GM21528 (cell line): ENCODE data around the gene KLF3.
"Not testable (repeated sequence)": the region's sequence is repeated elsewhere in the genome, so short reads cannot be mapped to it uniquely, and the experiment has no call there.

Source experiments
- ATAC-seq: cut with Tn5 transposase; IDR thresholded peaks from one replicate; pipeline ENCODE4 v1.9.1; 2021; ENCODE audit warnings: mild to moderate bottlenecking, moderate library complexity; ENCODE audit not compliant: unreplicated experiment, low FRiP score

The KLF3 gene

DNA sequence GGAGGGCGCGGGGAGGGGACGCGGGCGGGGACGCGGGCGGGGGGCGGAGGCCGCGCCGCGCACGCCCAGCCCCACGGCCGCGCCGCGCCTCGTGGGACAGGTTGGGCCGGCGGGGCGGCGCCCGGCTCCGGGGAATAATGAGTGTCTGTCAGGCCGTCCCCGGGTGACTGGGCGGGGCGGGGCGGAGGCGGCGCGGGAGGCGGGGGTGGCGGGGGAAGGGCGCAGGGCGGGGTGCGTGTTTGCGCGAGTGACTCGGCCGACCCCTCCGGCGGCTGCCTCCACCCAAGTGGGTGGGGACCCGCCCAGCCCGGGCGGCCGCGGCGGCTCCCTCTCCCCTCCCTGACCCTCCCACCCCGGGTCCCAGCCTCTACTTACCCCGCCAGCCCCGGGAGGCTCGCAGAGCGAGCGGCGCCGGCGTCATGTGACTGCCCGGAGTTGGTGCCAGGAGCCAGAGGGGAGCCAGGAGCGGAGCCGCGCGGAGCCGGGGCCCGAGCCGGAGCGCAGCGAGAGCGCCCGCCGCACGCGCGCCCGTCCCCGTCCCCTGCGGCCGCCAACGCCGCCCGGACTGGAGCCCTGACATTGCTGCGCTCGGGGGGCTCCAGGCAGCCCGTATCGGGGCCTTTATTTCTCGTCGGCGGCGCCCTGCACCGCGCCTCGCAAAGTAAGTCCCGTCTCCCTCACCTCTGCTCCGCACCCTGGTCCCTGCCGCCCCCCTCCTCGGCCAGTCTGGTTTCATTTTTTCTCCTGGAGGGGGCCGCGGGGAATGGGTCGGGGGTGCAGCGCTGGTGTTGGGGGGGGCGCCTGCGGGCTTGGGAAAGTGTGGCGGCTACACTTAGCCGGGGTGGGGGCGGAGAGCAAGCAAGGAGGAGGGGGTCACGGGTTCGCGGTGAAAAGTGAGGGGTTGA is at the start of gene KLF3:
TSS of gene KLF3 (plus strand) at position 399 of the 905 bp plus-strand sequence. CDS start 16,427 bp downstream, outside the sequence.
- ATAC-seq: peak; percentile 76

DNA sequence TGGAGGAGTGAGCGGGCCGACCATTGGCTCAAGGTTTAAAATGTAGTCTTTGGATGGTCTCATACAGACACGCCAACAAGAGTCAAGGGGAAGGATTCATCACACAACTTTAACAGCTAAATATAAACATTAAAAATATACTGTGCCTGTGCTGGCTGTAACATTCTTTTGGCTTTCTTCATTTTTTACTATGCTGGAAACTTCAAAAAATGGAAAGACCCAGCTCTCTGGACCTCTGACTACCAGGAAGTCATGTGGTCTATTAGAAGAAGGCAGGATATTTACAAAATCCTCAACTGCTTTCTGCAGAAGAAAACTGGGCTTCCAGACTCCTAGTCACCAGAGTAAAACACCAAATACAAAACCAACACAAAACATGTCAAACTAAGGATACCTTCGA is 49.8 kb upstream of the KLF3 start:
- ATAC-seq: no peak

DNA sequence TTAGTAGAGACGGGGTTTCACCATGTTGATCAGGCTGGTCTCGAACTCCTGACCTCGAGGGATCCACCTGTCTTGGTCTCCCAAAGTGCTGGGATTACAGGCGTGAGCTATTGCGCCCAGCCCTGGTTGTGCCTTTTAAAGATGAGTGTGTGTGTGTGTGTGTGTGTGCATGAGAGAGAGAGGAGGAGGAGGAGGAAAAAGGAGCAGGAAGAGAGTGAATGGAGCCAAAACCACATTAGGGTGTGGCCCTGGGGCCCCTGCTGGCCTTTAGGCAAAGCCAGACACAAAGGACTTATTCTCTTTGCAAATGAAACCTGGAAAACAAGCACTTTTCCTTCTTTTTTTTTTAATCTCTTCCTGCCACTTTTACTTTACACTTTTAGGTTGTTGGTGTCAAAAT is 48.2 kb upstream of the KLF3 start:
- ATAC-seq: no peak

DNA sequence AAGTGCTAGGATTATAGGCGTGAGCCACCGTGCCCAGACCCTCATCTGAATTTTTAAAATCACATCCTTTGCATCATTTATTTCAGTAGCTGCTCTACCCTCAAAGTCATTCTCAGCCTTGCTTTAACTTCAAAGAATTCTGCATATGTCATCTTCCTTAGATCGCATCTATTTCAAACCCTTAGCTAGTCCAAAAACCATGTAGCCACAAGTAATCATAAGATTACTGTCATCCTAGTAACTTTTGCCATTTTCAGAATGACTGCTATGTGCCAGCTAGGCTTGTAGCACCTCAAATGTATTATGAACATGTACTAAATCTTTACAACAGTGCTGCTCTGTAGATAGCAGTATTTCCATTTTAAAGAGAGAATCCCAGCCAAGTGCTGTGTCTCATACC is 45.5 kb upstream of the KLF3 start:
- ATAC-seq: no peak

DNA sequence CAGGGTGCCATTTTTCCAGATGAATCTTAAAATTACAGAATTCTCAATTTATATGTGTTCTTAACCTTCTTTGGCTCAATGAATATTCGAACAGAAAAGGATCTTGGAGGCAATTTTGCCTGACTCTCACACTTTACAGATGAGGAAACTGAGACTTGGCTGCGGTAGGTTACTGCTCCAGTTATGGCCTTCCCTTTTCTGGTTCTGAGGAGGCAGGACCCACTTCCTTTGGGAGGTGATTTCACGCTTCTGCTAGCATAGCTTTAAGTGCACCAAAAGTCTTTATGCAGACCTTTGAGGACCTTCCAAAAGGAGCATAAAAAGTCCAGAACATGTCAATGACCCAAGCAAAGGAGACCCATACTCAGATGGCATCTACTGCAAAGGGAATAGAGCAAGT is 44.7 kb upstream of the KLF3 start:
- ATAC-seq: no peak

DNA sequence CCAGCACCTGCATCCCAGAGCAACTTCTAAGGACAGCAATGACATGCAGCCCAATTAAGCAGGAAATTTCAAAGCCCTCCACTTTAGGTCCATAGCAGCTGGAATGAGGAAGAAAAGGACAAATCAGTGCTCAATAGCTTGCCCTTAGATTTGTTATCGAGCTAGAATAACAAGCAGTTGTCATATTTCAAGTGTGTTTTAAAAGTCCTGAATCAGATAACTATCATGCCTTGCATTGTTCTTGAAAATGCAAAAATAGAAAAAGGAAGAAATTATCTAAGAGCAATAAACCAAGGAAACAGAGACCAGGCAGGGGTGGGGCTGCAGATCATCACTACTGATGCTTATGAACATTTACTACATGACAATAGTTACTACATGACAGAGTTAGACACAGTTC is 43.9 kb upstream of the KLF3 start:
- ATAC-seq: no peak

DNA sequence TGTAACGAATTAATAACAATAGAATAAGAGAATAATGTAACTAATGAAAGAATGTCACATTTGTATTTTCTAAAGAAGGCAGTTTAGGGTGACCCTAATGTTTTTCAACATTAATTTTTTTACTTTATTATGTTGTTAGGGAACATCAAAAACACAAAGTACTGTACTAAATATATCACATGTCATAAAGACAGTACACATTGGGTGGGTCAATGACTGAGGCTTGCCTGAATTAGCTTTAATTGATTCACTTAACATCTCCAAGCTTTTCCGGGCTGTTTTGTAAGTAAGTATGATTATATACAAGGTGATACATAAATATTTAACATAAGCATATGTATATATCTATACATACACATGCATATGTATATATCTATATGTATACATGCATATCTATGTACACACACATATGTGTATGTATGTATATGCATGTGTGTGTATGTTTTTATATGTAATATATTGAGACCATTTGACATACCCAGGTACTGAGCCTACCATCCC is 43.4 kb upstream of the KLF3 start:
- no peak for ATAC-seq

DNA sequence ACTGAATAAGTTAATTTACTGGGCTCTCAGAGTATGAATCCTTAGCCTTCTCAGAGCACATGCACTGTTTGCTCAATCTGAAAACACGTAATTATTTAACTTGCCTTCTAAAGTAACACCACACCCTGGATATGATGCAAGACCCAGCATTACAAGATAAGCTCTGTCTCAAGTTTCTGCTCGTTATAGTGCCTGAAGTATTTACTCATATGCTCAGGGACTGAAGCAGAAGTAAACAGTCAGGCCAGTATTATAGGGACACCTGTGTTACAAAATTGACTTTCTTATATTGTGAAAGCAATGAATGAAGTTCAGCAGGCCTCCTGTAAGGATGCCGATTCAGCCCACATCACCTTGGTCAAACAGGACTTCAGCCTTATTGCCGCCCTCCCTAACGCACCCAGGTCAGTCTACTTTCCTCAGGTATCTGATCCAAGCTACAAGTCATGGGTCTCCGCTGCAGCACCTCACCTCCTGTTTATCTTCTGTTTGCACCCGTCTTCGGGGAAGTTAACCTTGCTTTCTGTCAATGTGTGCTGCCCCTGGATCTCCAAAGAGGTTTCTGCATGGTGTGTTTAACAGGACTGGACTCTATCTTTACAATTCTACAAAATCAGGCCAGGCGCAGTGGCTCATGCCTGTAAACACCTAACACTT is 42.8 kb upstream of the KLF3 start:
- ATAC-seq: no peak

DNA sequence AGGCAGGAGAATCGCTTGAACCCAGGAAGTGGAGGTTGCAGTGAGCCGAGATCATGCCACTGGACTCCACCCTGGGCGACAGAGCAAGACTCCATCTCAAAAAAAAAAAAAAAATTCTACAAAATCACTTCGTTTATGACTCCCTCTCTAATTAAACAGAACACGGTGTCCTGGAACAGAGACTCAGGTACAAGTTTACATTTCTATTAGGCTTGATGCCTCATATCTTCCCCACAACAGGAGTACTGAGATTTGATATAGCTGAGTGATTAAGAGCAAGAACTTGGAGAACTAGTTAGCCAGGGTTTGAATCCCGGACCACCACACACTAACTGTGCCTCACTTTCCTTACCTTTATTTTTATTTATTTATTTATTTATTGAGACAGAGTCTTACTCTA is 42.2 kb upstream of the KLF3 start:
- no peak for ATAC-seq

DNA sequence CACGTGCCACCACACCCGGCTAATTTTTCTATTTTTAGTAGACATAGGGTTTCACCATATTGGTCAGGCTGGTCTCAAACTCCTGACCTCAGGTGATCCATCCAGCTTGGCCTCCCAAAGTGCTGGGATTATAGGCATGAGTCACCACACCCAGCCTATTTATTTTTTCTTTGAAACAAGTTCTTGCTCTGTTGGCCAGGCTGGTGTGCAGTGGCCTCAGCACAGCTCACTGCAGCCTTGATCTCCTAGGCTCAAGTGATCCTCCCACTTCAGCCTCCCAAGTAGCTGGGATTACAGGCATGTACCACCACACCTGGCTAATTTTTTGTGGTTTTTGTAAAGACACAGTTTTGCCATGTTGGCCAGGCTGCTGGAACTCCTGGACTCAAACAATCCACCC is 41.7 kb upstream of the KLF3 start:
- not testable (repeated sequence) for ATAC-seq

DNA sequence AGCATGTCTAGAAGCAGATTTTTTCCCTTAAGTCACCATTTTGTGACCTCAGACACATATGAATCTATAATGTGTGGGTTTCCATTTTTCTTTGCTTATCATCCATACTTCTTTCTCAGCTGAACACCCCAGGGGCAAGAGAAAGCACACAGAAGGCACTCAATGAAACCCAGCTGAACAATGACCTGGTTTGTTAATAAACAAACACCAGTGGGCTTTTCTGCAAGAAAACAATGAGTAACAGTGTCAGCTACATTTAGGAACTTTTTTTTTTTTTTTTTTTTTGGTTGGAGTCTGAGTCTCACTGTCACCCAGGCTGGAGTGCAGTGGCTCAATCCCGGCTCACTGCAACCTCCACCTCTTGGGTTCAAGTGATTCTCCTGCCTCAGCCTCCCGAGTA is 40.7 kb upstream of the KLF3 start:
- no peak for ATAC-seq

DNA sequence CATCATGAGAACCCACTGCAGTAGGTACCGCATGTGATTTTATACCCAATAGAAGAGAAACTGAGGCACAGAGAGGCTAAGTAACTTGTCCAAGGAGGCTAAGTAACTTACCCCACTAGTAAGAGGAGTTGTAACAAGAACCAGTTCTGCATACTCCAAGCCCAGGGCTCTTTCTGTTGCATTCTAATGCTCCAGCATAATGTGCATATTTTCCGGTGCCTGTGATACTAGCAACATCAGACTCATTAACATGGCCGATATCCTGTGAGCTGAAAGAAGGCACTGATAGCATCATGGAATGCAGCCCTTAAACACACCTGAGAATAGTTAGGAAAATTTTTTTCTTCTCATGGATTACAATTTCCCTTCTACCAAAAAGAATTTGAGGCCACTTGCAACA is 39.7 kb upstream of the KLF3 start:
- ATAC-seq: no peak

DNA sequence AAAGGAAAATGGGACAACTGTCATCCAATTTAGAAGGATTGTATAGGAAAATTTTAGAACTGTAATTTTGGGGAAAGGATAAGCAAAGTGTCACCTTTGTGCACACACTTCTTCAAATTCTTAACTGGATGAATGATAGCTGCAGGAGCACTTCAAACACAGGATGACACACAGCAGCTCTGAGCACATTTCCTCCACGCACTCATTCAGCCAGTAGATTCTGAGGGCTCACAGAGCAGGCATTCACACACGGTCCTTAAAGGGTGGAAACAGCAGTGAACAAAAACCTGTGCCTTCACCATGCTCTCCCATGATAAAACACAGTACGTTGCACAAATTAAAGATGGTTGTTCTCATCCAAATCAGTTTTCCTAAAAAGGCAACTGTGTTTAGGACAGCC is 38.5 kb upstream of the KLF3 start:
- no peak for ATAC-seq

DNA sequence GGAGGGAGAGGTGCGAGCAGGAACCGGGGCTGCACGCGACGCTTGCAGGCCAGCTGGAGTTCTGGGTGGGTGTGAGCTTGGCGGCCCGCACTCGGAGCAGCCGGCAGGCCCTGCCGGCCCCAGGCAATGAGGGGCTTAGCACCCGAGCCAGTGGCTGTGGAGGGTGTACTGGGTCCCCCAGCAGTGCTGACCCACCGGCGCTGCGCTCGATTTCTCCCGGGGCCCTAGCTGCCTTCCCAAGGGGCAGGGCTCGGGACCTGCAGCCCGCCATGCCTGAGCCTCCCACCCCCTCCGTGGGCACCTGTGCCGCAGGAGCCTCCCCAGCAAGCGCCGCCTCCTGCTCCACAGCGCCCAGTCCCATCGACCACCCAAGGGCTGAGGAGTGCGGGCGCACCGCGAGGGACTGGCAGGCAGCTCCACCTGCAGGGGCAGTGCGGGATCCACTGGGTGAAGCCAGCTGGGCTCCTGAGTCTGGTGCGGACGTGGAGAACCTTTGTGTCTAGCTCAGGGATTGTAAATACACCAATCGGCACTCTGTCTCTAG is 37.0 kb upstream of the KLF3 start:
- ATAC-seq: not testable (repeated sequence)

DNA sequence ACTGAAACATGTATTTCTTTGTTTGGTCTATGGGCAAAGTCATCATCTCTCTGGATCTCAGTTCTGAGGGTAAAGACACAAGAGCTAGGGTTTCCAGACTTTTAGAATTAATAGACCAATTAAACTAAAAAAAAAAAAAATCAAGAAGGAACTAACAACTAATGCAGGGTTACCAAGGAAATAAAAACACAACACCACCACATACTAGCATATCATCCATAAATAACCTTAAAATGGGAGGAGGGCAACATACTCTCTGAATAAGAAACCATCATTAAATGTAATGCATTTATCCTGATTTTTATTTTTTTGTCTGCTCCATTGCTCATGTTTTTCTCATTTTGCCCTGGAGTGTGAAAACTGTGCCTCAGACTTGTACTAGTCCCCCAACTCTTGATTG is 33.5 kb upstream of the KLF3 start:
- ATAC-seq: no peak

DNA sequence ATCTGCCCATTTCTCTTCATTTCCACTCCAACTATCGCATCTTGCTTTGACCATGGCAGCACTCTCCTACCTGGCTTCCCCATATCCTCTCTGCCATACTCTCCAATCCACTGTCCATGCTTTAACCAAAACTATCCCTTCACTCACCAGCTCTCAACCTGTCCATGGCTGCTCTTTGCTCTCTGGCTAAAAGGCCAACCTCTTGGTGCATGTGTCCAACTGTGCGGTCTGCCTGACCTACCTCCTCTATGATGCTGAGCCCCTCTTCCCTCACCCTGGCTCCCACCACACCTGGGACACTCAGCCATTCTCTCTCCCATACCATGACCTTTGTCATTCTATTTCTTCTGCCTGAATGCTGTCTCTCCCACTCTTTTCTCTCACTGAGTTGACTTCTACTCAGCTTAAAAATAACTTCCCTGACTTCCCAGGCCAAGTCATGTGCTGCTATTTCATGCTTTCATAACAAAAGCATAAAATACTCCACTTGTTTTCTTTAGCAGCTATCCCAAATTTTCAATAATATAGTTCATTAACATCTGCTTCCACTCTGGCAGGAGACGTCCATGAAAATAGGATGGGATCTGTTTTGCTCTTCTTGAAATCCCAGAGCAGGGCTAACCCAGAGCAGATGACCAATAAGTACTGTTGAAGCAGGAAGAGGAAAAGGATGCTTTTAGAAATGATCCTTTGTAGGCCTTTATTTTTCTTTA is 29.8 kb upstream of the KLF3 start:
- no peak for ATAC-seq

DNA sequence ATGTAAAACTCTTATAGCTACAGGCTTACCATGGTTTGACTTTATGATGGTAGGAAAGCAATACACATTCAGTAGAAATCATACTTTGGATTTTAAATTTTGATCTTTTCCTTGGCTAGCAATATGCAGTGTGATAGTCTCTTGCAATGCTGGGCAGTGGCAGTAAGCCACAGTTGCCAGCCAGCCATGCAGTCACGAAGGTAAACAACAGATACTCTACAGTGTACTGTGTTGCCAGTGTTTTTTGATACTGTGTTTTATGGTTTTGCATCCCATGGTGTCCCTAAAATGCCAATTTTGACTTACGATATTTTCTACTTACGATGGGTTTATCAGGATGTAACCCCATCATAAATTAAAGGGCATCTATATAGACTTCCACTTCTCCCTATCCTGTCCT is 24.8 kb upstream of the KLF3 start:
- ATAC-seq: no peak

DNA sequence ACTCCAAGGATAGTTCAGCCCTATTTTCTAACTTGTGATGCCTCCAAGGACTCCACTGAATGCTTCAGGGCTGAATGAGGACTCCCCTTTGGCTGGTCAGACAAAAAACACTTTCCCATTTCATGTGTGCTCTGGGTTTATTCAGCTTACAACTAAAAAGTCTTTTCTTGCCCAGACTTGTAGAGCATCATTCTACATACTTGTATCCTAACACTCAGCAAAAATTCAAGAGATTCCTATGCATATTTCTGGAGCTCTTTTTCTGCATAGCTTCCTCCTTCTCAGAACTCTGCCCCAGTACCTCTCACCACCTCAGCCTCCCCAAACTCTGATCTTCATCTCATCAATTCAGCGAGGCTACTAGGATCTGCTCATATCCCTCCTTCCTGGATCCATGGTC is 22.2 kb upstream of the KLF3 start:
- ATAC-seq: no peak

DNA sequence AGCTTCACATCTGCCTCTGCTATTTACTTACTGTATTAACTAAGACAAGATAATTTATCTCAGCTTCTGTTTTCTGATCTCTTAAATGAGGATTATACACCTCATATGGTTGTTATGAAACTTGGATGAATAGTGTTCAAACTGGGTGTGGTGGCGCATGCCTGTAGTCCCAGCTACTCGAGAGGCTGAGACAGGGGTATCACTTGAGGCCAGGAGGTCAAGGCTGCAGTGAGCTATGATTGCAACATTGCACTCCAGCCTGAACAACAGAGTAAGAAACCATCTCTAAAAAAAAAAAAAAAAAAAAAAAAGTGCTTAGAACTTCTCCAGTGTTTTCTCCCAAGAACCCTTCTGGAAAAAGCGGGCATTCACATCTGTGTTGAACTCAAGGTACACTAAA is 19.8 kb upstream of the KLF3 start:
- no peak for ATAC-seq

DNA sequence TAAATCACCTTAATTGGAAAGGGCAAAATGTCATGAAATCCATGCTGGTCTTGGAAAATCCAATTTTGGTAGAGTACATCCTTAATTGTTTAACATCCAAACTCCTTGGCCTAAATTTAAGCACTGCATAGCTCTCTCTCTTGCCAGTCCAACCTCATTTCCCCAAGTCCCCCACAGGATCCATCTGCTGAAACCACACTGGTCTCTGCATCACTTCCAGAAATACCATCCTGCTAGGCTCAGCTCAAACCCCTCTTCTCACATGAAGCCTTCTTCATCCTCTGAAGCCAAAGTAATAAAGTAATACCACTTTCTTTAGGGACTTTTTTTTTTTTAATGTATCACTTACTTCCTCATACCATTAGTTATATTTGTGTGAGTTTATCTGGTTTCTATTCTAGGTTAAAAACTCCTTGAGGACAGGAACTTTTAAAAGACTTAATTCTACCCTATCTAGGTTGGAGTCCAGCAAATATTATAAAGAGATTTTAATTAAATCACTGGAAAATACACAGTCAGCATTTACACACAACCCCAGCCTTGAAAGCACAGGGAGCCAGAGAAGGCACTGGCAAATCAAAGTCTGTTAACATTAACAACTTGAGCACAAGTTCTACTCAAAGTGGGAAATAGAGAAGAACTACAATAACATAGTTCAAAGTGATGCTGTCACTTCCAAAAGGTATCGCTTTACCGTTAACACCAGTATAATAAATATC is 16.7 kb upstream of the KLF3 start:
- ATAC-seq: no peak
